ENCODE measurements around the gene FREY1. TPM values are rescaled to one million over a fixed set of nuclear protein-coding genes. Genes with fewer than 3 reads are reported as not detected.
A peak's percentile ranks its signal among the peaks of the same experiment; 100 is the strongest.

The FREY1 gene
- total and polyA plus RNA-seq, 2 donors from 2014 or later = 0.99 to 1.0 TPM

DNA sequence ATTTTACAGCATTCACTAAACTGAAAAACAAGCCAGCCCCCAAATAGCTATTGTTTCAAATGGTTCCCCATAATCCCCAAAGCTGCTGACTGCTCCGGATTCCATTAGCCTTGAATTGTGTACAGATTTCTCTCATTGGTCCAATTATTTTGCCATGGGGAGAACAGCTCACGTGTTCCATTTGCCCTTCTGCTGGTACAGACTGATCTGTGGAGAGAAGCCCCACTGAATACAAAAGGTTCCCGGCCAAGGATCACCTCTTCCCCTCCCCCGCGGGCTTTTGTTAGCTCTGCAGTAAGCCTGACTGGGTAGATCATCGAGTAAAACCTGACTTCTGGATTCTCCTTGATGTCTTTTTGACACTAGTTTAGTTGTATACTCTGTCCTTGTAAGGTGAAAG, 30.7 kb downstream of the FREY1 start:
- H3K27me3 ChIP-seq (ENCODE audit: control insufficient read depth, insufficient read depth, low read length) = no peaks in the 10 kb centered on the region
- H3K27ac ChIP-seq (ENCODE audit: low read depth in 2 of 2, low read length in 2 of 2) = no peak overlapping the region
- H3K9me3 ChIP-seq (ENCODE audit: control insufficient read depth in 2 of 3, insufficient read depth in 1 of 3, low read length in 3 of 3) = no peaks in the 10 kb centered on the region
- peaks cover 0 to 4% (median 0%) of the 10 kb centered on the region in 3 donors for H3K4me1 ChIP-seq (ENCODE audit: control insufficient read depth in 2 of 3, insufficient read depth in 2 of 3, low read depth in 1 of 3, low read length in 3 of 3)
- intact Hi-C loops (cut with DNase I) = no loop called here
- DNase-seq (peak in 2 of 5 donors; percentile 7 to 15), FAIRE-seq (no peak)
- no peak for TF ChIP-seq CTCF (IDR thresholded peaks at IDR 0.05; ENCODE audit: borderline replicate concordance, extremely low read depth, insufficient read depth)
- H3K9ac ChIP-seq (ENCODE audit: low read length in 3 of 3) = no peak overlapping the region
- H3K4me3 ChIP-seq (ENCODE audit: low read length in 3 of 3) = no peak overlapping the region
- peaks cover 6 to 76% (median 45%) of the 10 kb centered on the region in 3 donors for H3K36me3 ChIP-seq (ENCODE audit: control insufficient read depth in 2 of 3, insufficient read depth in 3 of 3, low read length in 3 of 3)

GRCh38 chr11:45872651-45873356, 34.3 kb downstream of the FREY1 start:
- Histone ChIP-seq H3K4me1 (ENCODE audit: control insufficient read depth in 2 of 3, insufficient read depth in 2 of 3, low read depth in 1 of 3, low read length in 3 of 3) (no peaks in the 10 kb centered on the region), H3K9me3 (ENCODE audit: control insufficient read depth in 2 of 3, insufficient read depth in 1 of 3, low read length in 3 of 3) (no peaks in the 10 kb centered on the region), H3K36me3 (ENCODE audit: control insufficient read depth in 2 of 3, insufficient read depth in 3 of 3, low read length in 3 of 3) (peaks cover 10 to 84% (median 63%) of the 10 kb centered on the region in 3 donors), H3K9ac (ENCODE audit: low read length in 3 of 3) (no peak overlapping the region), H3K27ac (ENCODE audit: low read depth in 2 of 2, low read length in 2 of 2) (no peak overlapping the region), H3K4me3 (ENCODE audit: low read length in 3 of 3) (no peak overlapping the region), H3K27me3 (ENCODE audit: control insufficient read depth, insufficient read depth, low read length) (no peaks in the 10 kb centered on the region)
- peak in 4 of 5 donors; percentile 70 to 80 (median 74) for DNase-seq
- intact Hi-C loops (cut with DNase I) = no loop called here
- FAIRE-seq = no peak
- peak; percentile 50 for TF ChIP-seq CTCF (IDR thresholded peaks at IDR 0.05; ENCODE audit: borderline replicate concordance, extremely low read depth, insufficient read depth)

DNA sequence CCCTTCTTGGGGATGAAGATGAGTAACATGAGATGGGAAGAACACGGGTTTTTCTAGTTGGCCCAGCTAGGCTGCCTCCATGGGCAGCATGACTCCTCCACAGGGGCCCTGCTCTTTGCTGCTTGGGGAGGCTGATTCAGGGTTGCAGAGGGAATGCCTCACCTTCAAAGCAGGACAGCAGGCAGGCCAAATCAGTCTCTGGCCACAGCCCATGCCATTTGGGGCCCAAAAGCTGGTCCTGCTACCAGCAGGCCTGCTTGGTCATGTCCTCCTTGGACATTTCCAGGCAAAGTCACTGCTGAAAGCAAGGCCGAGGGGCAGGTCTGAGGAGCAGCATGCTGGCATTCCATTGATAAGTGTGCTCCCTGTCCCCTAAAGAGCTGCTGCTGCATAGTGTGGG, 35.4 kb downstream of the FREY1 start:
- FAIRE-seq = no peak
- H3K27ac ChIP-seq (ENCODE audit: low read depth in 2 of 2, low read length in 2 of 2) = no peak overlapping the region

More for the DNA sequence above, 35.4 kb downstream of the FREY1 start:
- Histone ChIP-seq H3K4me3 (ENCODE audit: low read length in 3 of 3) (no peak overlapping the region), H3K4me1 (ENCODE audit: control insufficient read depth in 2 of 3, insufficient read depth in 2 of 3, low read depth in 1 of 3, low read length in 3 of 3) (no peaks in the 10 kb centered on the region), H3K27me3 (ENCODE audit: control insufficient read depth, insufficient read depth, low read length) (no peaks in the 10 kb centered on the region), H3K36me3 (ENCODE audit: control insufficient read depth in 2 of 3, insufficient read depth in 3 of 3, low read length in 3 of 3) (peaks cover 7 to 83% (median 60%) of the 10 kb centered on the region in 3 donors), H3K9me3 (ENCODE audit: control insufficient read depth in 2 of 3, insufficient read depth in 1 of 3, low read length in 3 of 3) (no peaks in the 10 kb centered on the region), H3K9ac (ENCODE audit: low read length in 3 of 3) (no peak overlapping the region)
- intact Hi-C loops (cut with DNase I) = no loop called here
- DNase-seq = no peak
- no peak for TF ChIP-seq CTCF (IDR thresholded peaks at IDR 0.05; ENCODE audit: borderline replicate concordance, extremely low read depth, insufficient read depth)

Data from kidney (tissue), 14 donors.